SH-SY5Y (cell line): ENCODE results near the gene PCBD2.

Experiments
- GATA2 ChIP-seq: IDR thresholded peaks from 2 replicates; pipeline ENCODE4 v1.6.1; 2011; ENCODE audit warnings: mild to moderate bottlenecking, low read depth, low read length
- GATA3 ChIP-seq: IDR thresholded peaks from 2 replicates; pipeline ENCODE4 v1.6.1; 2011; ENCODE audit warnings: low read depth, mild to moderate bottlenecking, low read length, moderate library complexity

DNA sequence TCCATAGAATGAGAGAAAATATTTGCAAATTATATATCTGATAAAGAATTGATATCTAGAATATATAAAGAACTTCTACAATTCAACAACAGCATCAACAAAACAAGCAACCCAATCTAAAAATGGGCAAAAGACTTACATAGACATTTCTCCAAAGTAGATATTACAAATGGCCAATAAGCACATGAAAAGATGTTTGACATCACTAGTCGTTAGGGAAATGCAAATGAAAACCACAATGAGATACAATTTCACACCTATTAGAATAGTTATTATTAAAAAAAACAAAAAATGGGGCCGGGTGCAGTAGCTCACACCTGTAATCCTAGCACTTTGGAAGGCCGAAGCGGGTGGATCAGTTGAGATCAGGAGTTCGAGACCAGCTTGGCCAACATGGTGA lies 87.2 kb downstream of the PCBD2 start:
- TF ChIP-seq GATA3 (no peak), GATA2 (no peak)
